Neural cell (in vitro differentiated cells): ENCODE results near the gene DSC1. TPM values are rescaled to one million over a fixed set of nuclear protein-coding genes. Genes with fewer than 3 reads are reported as not detected.

Experiments
- H2AFZ ChIP-seq: fragments of 200-600, 300-800 bp; sonication (generic), shearing (Covaris generic); 2 replicates; pipeline ENCODE4 v1.6.0; 2014; ENCODE audit warnings: low read depth, mild to moderate bottlenecking, antibody characterized with exemption, low read length, moderate library complexity
- H3F3A ChIP-seq: fragments of 200-600 bp; shearing (Covaris generic); 2 replicates; pipeline ENCODE4 v1.6.1; 2016; ENCODE audit warnings: mild to moderate bottlenecking, moderate library complexity, mixed read lengths, antibody characterized with exemption, low read length; ENCODE audit not compliant: insufficient read depth, poor library complexity, severe bottlenecking
- H3K27ac ChIP-seq: fragments of 200-600, 300-800 bp; sonication (generic), shearing (Covaris generic); 2 replicates; pipeline ENCODE4 v1.5.1; 2014; ENCODE audit warnings: mild to moderate bottlenecking, low read length, moderate library complexity
- H3K27me3 ChIP-seq: fragments of 300-800, 200-600 bp; sonication (generic), shearing (Covaris generic); 2 replicates; pipeline ENCODE4 v1.6.0; 2014; ENCODE audit warnings: mild to moderate bottlenecking, low read depth, low read length, moderate library complexity; ENCODE audit not compliant: insufficient read depth
- H3K36me3 ChIP-seq: fragments of 300-800, 200-600 bp; sonication (generic), shearing (Covaris generic); 2 replicates; pipeline ENCODE4 v1.5.1; 2014; ENCODE audit warnings: mild to moderate bottlenecking, antibody characterized with exemption, low read length, moderate library complexity; ENCODE audit not compliant: insufficient read depth
- H3K4me2 ChIP-seq: fragments of 300-800, 200-600 bp; sonication (generic), shearing (Covaris generic); 2 replicates; pipeline ENCODE4 v1.6.0; 2014; ENCODE audit warnings: mild to moderate bottlenecking, low read length
- H3K4me3 ChIP-seq: fragments of 300-800, 200-600 bp; sonication (generic), shearing (Covaris generic); 2 replicates; pipeline ENCODE4 v1.5.1; 2014; ENCODE audit warnings: mild to moderate bottlenecking, low read length, moderate library complexity
- H3K79me2 ChIP-seq: fragments of 200-600 bp; shearing (Covaris generic); replicated peaks from 2 replicates; pipeline ENCODE4 v1.6.0; 2014; ENCODE audit warnings: mild to moderate bottlenecking, low read length, moderate library complexity; ENCODE audit not compliant: insufficient read depth
- H3K9ac ChIP-seq: fragments of 300-800, 200-600 bp; sonication (generic), shearing (Covaris generic); 2 replicates; pipeline ENCODE4 v1.6.1; 2016; ENCODE audit warnings: mild to moderate bottlenecking, low read length, mixed read lengths
- H3K9me2 ChIP-seq: fragments of 200-600 bp; shearing (Covaris generic); 2 replicates; pipeline ENCODE4 v1.6.1; 2016; ENCODE audit warnings: mild to moderate bottlenecking, low read length, mixed read lengths; ENCODE audit not compliant: insufficient read depth
- H3K9me3 ChIP-seq: fragments of 200-600, 300-800 bp; sonication (generic), shearing (Covaris generic); 2 replicates; pipeline ENCODE4 v1.6.1; 2016; ENCODE audit warnings: mild to moderate bottlenecking, mixed run types, low read length, moderate library complexity, mixed read lengths
- H4K20me1 ChIP-seq: fragments of 200-600 bp; shearing (Covaris generic); 2 replicates; pipeline ENCODE4 v1.6.1; 2016; ENCODE audit warnings: mild to moderate bottlenecking, mixed run types; ENCODE audit not compliant: insufficient read depth
- CTCF ChIP-seq: fragments of 450-650 bp; IDR thresholded peaks from 2 replicates; pipeline ENCODE4 v1.5.1; 2014; ENCODE audit warnings: antibody characterized with exemption, mild to moderate bottlenecking, moderate library complexity; ENCODE audit not compliant: poor library complexity, severe bottlenecking
- EP300 ChIP-seq: fragments of 450-650 bp; conservative IDR thresholded peaks from 2 replicates; pipeline ENCODE4 v1.6.1; 2014; ENCODE audit warnings: antibody characterized with exemption, mild to moderate bottlenecking, moderate library complexity; ENCODE audit not compliant: poor library complexity, severe bottlenecking
- EZH2 ChIP-seq: fragments of 200-600, 300-800 bp; shearing (Covaris generic), sonication (generic); IDR thresholded peaks from 2 replicates; pipeline ENCODE4 v1.6.1; 2014; ENCODE audit warnings: antibody characterized with exemption, low read length, borderline replicate concordance, mild to moderate bottlenecking; ENCODE audit not compliant: insufficient read depth, poor library complexity, severe bottlenecking
- MXI1 ChIP-seq: fragments of 450-650 bp; conservative IDR thresholded peaks from 2 replicates; pipeline ENCODE4 v1.6.1; 2014; ENCODE audit warnings: antibody characterized with exemption, mild to moderate bottlenecking; ENCODE audit not compliant: poor library complexity, severe bottlenecking
- POLR2AphosphoS5 ChIP-seq: IDR thresholded peaks from 2 replicates; pipeline ENCODE4 v1.6.1; 2012
- RAD21 ChIP-seq: fragments of 450-650 bp; conservative IDR thresholded peaks from 2 replicates; pipeline ENCODE4 v1.6.1; 2014; ENCODE audit warnings: antibody characterized with exemption, mild to moderate bottlenecking, moderate library complexity
- SMC3 ChIP-seq: fragments of 450-650 bp; conservative IDR thresholded peaks from 2 replicates; pipeline ENCODE4 v1.6.1; 2014; ENCODE audit warnings: antibody characterized with exemption, mild to moderate bottlenecking, moderate library complexity; ENCODE audit not compliant: poor library complexity
- TAF1 ChIP-seq: IDR thresholded peaks from 2 replicates; pipeline ENCODE4 v1.6.1; 2012; ENCODE audit warnings: low read depth
- polyA plus RNA-seq: library from polyadenylated mRNA; depleted of rRNA; stranded (reverse); fragments of >200 nt; gene quantifications from 2 replicates; pipeline ENCODE4 v1.2.3, GENCODE V29; 2014
- TF ChIP-seq, protein P1 (sequence below): IDR thresholded peaks from 2 replicates; pipeline ENCODE4 v1.6.1; 2012; ENCODE audit warnings: borderline replicate concordance

Gene DSC1
- polyA plus RNA-seq, 1 donor from 2014 or later: not detected

- Histone ChIP-seq H3K9me2 (no peaks in the 10 kb centered on the region), H3K27me3 (no peaks in the 10 kb centered on the region), H3K36me3 (no peaks in the 10 kb centered on the region), H3K79me2 (no peaks in the 10 kb centered on the region), H3F3A (no peaks in the 10 kb centered on the region), H3K27ac (no peak overlapping the region), H4K20me1 (no peaks in the 10 kb centered on the region), H3K9me3 (no peaks in the 10 kb centered on the region), H2AFZ (no peak overlapping the region), H3K4me2 (no peak overlapping the region), H3K9ac (no peak overlapping the region), H3K4me3 (no peak overlapping the region)
- TF ChIP-seq RAD21 (no peak), CTCF (no peak), EZH2 (no peak), EP300 (no peak)
- TF ChIP-seq, protein P1, sequence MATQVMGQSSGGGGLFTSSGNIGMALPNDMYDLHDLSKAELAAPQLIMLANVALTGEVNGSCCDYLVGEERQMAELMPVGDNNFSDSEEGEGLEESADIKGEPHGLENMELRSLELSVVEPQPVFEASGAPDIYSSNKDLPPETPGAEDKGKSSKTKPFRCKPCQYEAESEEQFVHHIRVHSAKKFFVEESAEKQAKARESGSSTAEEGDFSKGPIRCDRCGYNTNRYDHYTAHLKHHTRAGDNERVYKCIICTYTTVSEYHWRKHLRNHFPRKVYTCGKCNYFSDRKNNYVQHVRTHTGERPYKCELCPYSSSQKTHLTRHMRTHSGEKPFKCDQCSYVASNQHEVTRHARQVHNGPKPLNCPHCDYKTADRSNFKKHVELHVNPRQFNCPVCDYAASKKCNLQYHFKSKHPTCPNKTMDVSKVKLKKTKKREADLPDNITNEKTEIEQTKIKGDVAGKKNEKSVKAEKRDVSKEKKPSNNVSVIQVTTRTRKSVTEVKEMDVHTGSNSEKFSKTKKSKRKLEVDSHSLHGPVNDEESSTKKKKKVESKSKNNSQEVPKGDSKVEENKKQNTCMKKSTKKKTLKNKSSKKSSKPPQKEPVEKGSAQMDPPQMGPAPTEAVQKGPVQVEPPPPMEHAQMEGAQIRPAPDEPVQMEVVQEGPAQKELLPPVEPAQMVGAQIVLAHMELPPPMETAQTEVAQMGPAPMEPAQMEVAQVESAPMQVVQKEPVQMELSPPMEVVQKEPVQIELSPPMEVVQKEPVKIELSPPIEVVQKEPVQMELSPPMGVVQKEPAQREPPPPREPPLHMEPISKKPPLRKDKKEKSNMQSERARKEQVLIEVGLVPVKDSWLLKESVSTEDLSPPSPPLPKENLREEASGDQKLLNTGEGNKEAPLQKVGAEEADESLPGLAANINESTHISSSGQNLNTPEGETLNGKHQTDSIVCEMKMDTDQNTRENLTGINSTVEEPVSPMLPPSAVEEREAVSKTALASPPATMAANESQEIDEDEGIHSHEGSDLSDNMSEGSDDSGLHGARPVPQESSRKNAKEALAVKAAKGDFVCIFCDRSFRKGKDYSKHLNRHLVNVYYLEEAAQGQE: no peak
These were observed 5.6 kb downstream of the DSC1 start for GRCh38 chr18:31156821-31157763.

- Histone ChIP-seq H3K9me3 (no peaks in the 10 kb centered on the region), H3K9ac (no peak overlapping the region), H4K20me1 (no peaks in the 10 kb centered on the region), H3K27ac (no peak overlapping the region), H2AFZ (no peak overlapping the region), H3F3A (no peaks in the 10 kb centered on the region), H3K4me2 (no peak overlapping the region), H3K27me3 (no peaks in the 10 kb centered on the region), H3K79me2 (no peaks in the 10 kb centered on the region), H3K36me3 (no peaks in the 10 kb centered on the region), H3K9me2 (no peaks in the 10 kb centered on the region), H3K4me3 (no peak overlapping the region)
- no peak for TF ChIP-seq EZH2
- no peak for TF ChIP-seq MXI1
- no peak for TF ChIP-seq RAD21
- no peak for TF ChIP-seq EP300
- TF ChIP-seq POLR2AphosphoS5: no peak
- TF ChIP-seq TAF1: no peak
- TF ChIP-seq SMC3: no peak
- TF ChIP-seq, protein P1: no peak
- TF ChIP-seq CTCF: no peak
These were observed 7.2 kb downstream of the DSC1 start for GRCh38 chr18:31155498-31155897.
